ENCODE data around the gene TUBGCP3.

Gene TUBGCP3

DNA sequence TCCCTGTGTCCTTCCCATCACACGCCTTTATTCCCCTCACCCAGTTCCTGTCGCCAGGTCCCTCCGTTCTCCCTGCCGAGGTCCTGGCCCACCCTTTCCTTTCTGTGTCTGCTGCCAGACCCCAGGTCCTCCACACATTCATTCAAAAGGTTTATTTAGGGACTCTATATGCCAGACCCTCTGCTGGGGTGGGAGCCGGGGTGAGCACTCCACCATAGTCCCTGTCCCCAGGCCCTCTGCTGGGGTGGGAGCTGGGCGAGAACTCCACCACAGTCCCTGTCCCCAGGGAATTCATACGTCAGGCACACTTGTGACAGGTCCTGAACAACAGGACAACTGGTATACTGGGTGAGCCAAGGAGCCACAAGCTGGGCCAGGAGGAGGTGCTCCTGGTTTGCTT is 34.4 kb upstream of the TUBGCP3 start:
- H3K4me3 ChIP-seq (ENCODE audit: low read length) = no peak overlapping the region
- no peak for DNase-seq (ENCODE audit: low read depth)
- TF ChIP-seq, protein P1, sequence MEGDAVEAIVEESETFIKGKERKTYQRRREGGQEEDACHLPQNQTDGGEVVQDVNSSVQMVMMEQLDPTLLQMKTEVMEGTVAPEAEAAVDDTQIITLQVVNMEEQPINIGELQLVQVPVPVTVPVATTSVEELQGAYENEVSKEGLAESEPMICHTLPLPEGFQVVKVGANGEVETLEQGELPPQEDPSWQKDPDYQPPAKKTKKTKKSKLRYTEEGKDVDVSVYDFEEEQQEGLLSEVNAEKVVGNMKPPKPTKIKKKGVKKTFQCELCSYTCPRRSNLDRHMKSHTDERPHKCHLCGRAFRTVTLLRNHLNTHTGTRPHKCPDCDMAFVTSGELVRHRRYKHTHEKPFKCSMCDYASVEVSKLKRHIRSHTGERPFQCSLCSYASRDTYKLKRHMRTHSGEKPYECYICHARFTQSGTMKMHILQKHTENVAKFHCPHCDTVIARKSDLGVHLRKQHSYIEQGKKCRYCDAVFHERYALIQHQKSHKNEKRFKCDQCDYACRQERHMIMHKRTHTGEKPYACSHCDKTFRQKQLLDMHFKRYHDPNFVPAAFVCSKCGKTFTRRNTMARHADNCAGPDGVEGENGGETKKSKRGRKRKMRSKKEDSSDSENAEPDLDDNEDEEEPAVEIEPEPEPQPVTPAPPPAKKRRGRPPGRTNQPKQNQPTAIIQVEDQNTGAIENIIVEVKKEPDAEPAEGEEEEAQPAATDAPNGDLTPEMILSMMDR (conservative IDR thresholded peaks at IDR 0.05; ENCODE audit: low read length) = no peak

DNA sequence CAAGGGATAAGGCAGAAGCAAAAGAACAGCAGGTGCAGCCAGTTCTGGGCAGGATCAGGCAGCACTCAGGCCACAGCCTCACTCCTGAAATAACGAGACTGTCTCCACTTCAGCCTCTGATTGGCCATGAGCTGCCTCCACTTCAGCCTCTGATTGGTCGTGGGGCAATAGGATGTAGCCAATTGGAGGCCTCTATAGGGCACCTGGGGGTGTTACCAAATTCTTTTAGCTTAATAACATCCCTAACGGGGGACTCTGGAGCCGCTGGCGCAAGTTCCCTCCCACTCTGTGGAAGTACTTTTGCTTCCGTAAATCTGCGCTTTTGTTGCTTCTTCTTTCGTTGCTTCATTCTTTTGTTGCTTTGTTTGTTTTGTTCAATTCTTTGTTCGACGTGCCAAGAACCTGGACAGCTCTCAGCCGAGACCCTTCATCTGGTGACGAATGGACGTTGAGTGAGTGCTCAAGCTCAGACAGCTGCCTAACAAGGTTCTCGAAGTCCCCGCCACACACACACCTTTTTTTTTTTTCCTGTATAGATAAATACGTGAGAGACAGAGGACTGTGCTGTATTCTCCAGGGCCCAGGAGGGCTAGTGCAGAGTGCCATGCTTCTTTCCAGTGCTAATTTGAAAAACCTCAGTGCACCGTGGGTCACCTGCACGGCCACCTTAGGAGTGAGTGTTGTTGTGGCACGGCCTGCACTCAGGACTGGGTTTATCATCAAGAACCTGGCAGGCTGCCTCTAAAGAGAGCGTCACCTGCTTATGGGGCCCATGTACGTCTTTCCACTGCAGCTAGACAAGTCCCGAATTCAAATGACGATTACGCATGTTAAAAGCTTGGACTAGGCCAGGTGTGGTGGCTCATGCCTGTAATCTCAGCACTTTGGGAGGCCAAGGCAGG is 32.0 kb upstream of the TUBGCP3 start:
- H3K4me3 ChIP-seq (ENCODE audit: low read length) = no peak overlapping the region
- DNase-seq (ENCODE audit: low read depth) = peak; percentile 6
- TF ChIP-seq, protein P1 (conservative IDR thresholded peaks at IDR 0.05; ENCODE audit: low read length) = no peak

DNA sequence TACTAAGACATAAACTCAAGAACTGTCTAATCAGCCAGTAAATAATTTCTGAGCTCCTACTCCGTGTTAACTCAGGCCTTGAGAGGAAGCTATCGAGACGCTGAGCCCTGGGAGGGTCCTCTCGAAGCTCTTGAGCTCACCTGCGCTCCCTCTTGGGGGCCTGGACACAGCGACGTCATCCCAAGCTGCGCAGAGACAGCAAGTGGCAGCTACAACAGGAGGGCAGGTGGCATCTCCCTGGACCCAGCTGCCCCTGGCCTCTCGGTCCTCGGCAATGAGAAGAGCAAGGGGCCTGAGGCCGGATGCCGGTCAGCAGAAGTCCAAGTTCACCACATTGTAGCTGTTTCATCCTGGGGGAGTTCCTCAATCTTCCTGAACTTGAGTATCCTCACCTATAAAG is 30.5 kb upstream of the TUBGCP3 start:
- H3K4me3 ChIP-seq (ENCODE audit: low read length) = no peak overlapping the region
- no peak for DNase-seq (ENCODE audit: low read depth)
- TF ChIP-seq, protein P1 (conservative IDR thresholded peaks at IDR 0.05; ENCODE audit: low read length) = no peak

DNA sequence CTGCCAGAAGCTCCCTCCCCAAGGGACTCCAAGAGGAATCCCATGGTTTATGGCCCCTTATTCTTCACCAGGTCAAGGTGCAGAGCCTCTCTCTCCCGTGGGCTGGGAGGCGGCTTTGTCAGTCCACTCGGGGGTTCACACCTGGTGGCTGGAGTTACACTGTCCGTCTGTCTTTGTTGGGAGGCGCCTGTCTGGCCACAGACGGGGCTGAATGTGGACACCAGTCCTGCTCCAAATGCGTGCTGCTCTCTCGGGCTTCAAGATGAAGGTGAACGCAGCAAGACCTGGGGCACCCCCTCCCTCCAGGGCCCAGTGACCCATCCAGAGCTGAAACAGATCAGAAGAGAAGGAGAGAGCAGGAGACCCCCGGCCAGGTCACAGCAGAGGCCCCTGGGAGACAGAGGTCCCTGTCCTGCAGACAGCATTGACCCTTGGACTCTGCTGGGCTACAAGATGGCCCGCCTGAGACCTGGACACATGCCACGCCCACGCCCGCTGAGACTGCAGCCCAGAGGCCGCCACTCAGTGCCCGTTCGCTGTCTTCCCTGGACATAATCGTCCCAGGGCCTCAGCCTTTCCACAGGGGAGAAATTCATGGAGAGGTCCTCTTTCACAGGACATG is 29.9 kb upstream of the TUBGCP3 start:
- TF ChIP-seq, protein P1 (conservative IDR thresholded peaks at IDR 0.05; ENCODE audit: low read length) = no peak
- DNase-seq (ENCODE audit: low read depth) = no peak
- H3K4me3 ChIP-seq (ENCODE audit: low read length) = no peak overlapping the region

DNA sequence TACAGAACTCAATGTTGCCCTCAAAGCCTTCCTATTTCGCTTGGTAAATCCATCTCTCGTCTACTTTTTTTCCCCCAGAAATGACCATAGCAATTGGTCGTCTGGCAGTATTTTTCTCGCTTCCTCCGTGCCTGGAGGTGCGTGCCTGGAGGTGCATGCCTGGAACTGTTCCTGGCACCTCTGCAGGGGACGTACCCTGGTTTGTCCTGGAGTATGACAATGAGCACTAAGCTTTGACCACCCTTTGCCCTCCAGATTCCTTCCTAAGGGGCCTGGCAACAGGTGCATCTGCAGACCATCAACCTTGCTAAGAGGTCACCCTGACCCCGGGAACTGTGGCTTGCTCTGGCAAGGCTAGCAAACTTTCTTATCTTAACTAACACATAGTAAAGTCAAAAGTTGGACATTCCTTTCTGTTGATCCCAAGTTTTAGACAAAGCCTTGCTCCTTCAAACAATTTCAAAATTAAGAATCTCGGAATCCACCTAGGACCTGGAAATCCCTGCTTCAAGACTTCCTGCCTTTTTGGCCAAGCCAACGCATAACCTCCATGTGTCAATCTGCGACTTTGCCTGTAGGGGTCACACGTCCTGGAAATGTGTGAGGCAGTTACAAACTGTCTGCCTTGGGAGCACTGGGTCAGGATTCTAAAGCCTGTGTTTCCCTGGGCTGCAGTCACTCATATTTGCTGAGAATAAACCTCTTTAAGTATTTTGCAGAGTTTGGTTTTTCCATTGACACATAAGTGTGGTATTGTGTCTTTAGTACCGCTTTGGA is 28.8 kb upstream of the TUBGCP3 start:
- TF ChIP-seq, protein P1 (conservative IDR thresholded peaks at IDR 0.05; ENCODE audit: low read length) = peak; percentile 73
- DNase-seq (ENCODE audit: low read depth) = peak; percentile 48
- no peak overlapping the region for H3K4me3 ChIP-seq (ENCODE audit: low read length)

DNA sequence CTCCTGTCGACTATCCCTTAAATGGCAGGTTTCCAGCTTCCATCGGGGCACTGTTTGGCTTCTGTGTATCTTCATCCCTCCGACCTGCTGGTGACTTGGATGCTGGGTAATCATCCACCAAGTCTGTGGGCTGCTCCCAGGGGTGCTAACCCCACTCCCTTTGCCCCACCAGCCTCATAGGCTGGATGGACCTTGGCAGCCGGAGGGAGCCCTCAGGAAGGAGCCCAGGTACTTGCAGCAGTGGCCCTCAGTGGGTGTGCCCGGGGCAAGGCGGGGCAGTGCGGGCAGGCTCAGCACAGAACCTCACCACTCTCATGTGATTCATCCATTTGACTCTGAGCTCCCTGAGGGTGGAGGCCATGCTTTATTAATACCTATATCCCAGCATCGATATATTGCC is 27.4 kb upstream of the TUBGCP3 start:
- H3K4me3 ChIP-seq (ENCODE audit: low read length) = no peak overlapping the region
- no peak for DNase-seq (ENCODE audit: low read depth)

More for the DNA sequence above, 27.4 kb upstream of the TUBGCP3 start:
- TF ChIP-seq, protein P1 (conservative IDR thresholded peaks at IDR 0.05; ENCODE audit: low read length) = no peak
